Psoas muscle (tissue), 8 donors: ENCODE results near the gene NAV2. TPM values are rescaled to one million over a fixed set of nuclear protein-coding genes. Genes with fewer than 3 reads are reported as not detected.

Experiments used
- ATAC-seq, 4 donors: fragments of 200-7000 bp; cut with Tn5 transposase; one replicate each; pipeline ENCODE4 v1.9.1; 2020; ENCODE audit warnings: moderate library complexity in 3 of 4, mild to moderate bottlenecking in 2 of 4
- DNase-seq, 2 donors: peaks; one replicate each; pipeline ENCODE4 v3.0.0-alpha.2; 2020
- H3K27ac ChIP-seq: fragments of 200-600 bp; one replicate; pipeline ENCODE4 v1.8.0; 2022
- H3K27me3 ChIP-seq, 3 donors: fragments of 200-600 bp in 1 of 3; one replicate each; pipeline versions ENCODE4 v1.6.1 to v1.8.0; 2013 to 2022; ENCODE audit warnings: low read length in 2 of 3, mild to moderate bottlenecking in 2 of 3, moderate library complexity in 1 of 3; ENCODE audit not compliant: insufficient read depth in 3 of 3
- H3K36me3 ChIP-seq, 2 donors: fragments of 200-600 bp in 1 of 2; one replicate each; pipeline versions ENCODE4 v1.6.1 to v1.8.0; 2013 to 2022; ENCODE audit warnings: low read depth in 1 of 2, mild to moderate bottlenecking in 1 of 2, moderate library complexity in 1 of 2; ENCODE audit not compliant: insufficient read depth in 1 of 2
- H3K4me1 ChIP-seq: fragments of 200-600 bp; one replicate; pipeline ENCODE4 v1.8.0; 2022
- H3K4me3 ChIP-seq: fragments of 200-600 bp; one replicate; pipeline ENCODE4 v1.8.0; 2022; ENCODE audit warnings: mild to moderate bottlenecking
- H3K9me3 ChIP-seq: fragments of 200-600 bp; one replicate; pipeline ENCODE4 v1.8.0; 2022
- CTCF ChIP-seq: fragments of 200-600 bp; IDR thresholded peaks from one replicate; pipeline ENCODE4 v1.8.0; 2022; ENCODE audit warnings: antibody characterized with exemption
- WGBS, 3 donors: extraction: QIAGEN DNeasy Blood & Tissue Kit; methylation state at CpG; one replicate each; pipeline versions ENCODE4 v1.1.6 to v1.1.7; 2013; 5-methylcytosine and 5-hydroxymethylcytosine counted together
- intact Hi-C, 2 donors: fragments of 100-400 bp; cut with DNase I; formaldehyde crosslinking; loops; one replicate each; pipeline versions ENCODE4 v1.11.0 to v1.14.2; 2022
- polyA plus RNA-seq, 3 donors: library from polyadenylated mRNA; stranded (reverse); fragments of 200-250 nt; gene quantifications; one replicate each; pipeline ENCODE4 v1.2.3, GENCODE V29; 2013
- total RNA-seq, 4 donors: library from RNA; stranded (reverse); fragmentation: NEBNext Ultra II Directional in 2 of 4; extraction: Animal tissue kit (Norgen Biotek cat#: 25700) in 2 of 4; gene quantifications; one replicate each; pipeline versions ENCODE4 v1.2.1 to v1.2.4, GENCODE V29; 2021 to 2023
- donor health status: healthy with polysubstance abuse.
- donor health status: DM: no; HTN: no; CAD: no; lungs with moderate emphysema.
- donor health status: Bipolar disorder and iron deficiency.
- donor health status: healthy.
- donor health status: DM: yes; HTN: yes; CAD: no.
- donor health status: DM: no; HTN: no; CAD: no.
- donor health status: DM: no; HTN: no; CAD: no.
- donor health status: DM: yes; HTN: yes; CAD: no.

NAV2 gene
- total and polyA plus RNA-seq, 7 donors, result 0.68 to 21.8 (median 2.9) TPM

DNA sequence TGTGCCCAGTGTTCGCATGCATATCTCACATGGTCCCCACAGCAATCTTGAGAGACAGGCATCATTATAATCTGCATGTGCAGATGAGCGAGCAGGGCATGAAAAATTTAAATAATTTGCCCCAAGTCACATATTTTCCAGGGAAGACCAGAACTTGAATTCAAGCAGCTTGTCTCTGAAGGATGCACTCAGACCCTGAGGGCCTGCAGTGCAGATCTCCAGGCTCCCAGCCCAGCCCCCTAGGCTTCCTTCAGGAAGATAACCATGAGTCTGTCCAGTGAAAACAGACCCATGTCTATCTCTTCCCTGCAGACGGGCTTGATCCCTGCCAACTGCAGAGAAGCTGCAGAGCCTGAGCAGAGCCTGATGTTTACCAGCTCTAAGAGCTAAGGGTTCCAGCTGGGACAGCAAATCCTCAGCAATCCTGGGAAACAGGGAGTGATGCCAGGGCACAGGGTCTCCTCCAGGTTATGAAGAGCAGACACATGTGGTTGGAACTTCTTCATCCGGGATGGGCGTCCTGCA, 55.1 kb downstream of the NAV2 start:
- H3K27ac ChIP-seq, result no peak overlapping the region
- no peak for TF ChIP-seq CTCF
- WGBS, 3 donors, result 88 to 91% (median 88%) methylated on average over 5 of the region's 5 CpGs
- ATAC-seq, result no peak
- H3K9me3 ChIP-seq, result no peaks in the 10 kb centered on the region
- intact Hi-C loops, result no loop called here
- no peak overlapping the region for H3K4me3 ChIP-seq
- H3K27me3 ChIP-seq, result no peaks in the 10 kb centered on the region
- H3K4me1 ChIP-seq, result no peaks in the 10 kb centered on the region
- H3K36me3 ChIP-seq, result no peaks in the 10 kb centered on the region
- no peak for DNase-seq

GRCh38 chr11:19768197-19768596, 55.6 kb downstream of the NAV2 start:
- intact Hi-C loops, result no loop called here
- TF ChIP-seq CTCF, result no peak
- Histone ChIP-seq H3K9me3 (no peaks in the 10 kb centered on the region), H3K27ac (no peak overlapping the region), H3K4me1 (no peaks in the 10 kb centered on the region), H3K4me3 (no peak overlapping the region), H3K27me3 (no peaks in the 10 kb centered on the region), H3K36me3 (no peaks in the 10 kb centered on the region)
- 81 to 85% (median 85%) methylated on average over 6 of the region's 6 CpGs for WGBS, 3 donors
- ATAC-seq, result no peak
- no peak for DNase-seq

GRCh38 chr11:19768815-19769214, 56.2 kb downstream of the NAV2 start:
- intact Hi-C loops, result no loop called here
- Histone ChIP-seq H3K36me3 (no peaks in the 10 kb centered on the region), H3K4me3 (no peak overlapping the region), H3K4me1 (no peaks in the 10 kb centered on the region), H3K27me3 (no peaks in the 10 kb centered on the region), H3K27ac (no peak overlapping the region), H3K9me3 (no peaks in the 10 kb centered on the region)
- TF ChIP-seq CTCF, result no peak
- DNase-seq, result no peak
- no peak for ATAC-seq

DNA sequence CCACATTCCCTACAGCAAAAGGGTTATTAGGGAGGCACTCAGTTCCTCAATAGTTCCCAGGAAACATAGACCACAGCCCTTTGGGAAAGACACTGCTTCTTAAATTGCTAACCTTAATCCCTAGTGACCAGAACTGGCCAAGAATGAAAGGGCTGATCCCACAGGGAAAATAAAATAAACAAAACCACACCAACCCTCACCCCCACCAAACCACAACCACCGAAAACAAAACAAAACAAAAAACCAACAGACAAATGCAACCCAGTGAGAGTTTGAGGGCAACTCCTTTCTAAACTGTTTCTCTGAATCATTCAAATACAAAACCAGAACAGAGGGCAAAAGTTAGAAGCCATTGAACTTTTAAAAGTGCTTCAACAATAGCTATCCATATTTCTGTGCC, 57.2 kb downstream of the NAV2 start:
- 80 to 84% (median 83%) methylated on average over 1 of the region's 1 CpG for WGBS, 3 donors
- no peak for ATAC-seq
- Histone ChIP-seq H3K9me3 (no peaks in the 10 kb centered on the region), H3K4me1 (no peaks in the 10 kb centered on the region), H3K27me3 (no peaks in the 10 kb centered on the region), H3K36me3 (no peaks in the 10 kb centered on the region), H3K27ac (no peak overlapping the region), H3K4me3 (no peak overlapping the region)
- intact Hi-C loops, result no loop called here
- no peak for DNase-seq
- no peak for TF ChIP-seq CTCF

DNA sequence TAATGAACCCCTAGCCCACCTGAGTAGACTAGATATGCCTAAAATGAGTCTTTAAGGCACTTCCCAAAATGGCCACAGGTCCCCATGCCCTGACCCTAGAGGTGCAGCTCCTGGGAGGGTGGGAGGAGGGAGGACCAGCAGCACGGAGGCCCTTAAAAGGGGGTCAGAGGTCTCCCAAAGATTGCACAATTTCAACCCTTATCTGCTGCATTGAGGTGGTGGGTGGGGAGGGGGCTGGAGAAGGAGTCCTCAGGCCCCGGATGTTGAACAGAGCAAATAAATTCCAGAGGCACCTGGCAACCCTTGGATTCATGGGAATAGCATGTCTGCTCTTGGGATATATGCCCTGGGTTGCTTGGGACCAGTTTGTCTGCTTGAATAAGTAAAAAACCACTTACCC, 57.6 kb downstream of the NAV2 start:
- Histone ChIP-seq H3K4me3 (no peak overlapping the region), H3K27me3 (no peaks in the 10 kb centered on the region), H3K9me3 (no peaks in the 10 kb centered on the region), H3K36me3 (no peaks in the 10 kb centered on the region), H3K27ac (no peak overlapping the region), H3K4me1 (no peaks in the 10 kb centered on the region)
- WGBS, 3 donors, result 61 to 69% (median 62%) methylated on average over 2 of the region's 2 CpGs
- DNase-seq (no peak), ATAC-seq (no peak)
- no peak for TF ChIP-seq CTCF
- intact Hi-C loops, result no loop called here
